ENCODE results near the gene ATP2A3.

DNA sequence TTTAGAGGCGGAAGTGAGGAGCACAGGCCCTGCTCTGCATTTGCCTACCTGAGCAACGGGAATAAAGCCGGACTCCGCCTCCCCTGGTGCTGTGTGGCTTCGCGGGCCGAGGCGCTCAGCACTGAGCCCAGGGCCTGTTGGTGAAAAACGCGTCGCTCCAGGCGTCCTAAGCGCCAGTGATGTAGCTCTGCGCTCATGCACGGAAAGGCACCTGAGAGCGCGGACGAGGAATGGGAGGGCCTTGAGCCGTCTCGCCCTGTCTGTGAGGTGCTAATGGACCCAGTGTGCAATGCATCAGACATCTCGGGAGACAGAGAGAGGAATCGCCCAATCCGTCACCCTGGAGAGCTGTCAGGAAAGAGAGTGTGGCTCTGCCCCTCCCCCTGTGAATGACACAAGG, 17.2 kb upstream of the ATP2A3 start:
- TF ChIP-seq, protein P1, sequence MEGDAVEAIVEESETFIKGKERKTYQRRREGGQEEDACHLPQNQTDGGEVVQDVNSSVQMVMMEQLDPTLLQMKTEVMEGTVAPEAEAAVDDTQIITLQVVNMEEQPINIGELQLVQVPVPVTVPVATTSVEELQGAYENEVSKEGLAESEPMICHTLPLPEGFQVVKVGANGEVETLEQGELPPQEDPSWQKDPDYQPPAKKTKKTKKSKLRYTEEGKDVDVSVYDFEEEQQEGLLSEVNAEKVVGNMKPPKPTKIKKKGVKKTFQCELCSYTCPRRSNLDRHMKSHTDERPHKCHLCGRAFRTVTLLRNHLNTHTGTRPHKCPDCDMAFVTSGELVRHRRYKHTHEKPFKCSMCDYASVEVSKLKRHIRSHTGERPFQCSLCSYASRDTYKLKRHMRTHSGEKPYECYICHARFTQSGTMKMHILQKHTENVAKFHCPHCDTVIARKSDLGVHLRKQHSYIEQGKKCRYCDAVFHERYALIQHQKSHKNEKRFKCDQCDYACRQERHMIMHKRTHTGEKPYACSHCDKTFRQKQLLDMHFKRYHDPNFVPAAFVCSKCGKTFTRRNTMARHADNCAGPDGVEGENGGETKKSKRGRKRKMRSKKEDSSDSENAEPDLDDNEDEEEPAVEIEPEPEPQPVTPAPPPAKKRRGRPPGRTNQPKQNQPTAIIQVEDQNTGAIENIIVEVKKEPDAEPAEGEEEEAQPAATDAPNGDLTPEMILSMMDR (conservative IDR thresholded peaks at IDR 0.05 in 1 of 2, IDR thresholded peaks at IDR 0.05 in 1 of 2; ENCODE audit: low read depth in 1 of 2, low read length in 2 of 2) = no peak
- no peak for TF ChIP-seq EZH2 (IDR thresholded peaks at IDR 0.05; ENCODE audit: low read length, missing control alignments)

Data from fibroblast of lung (primary cell).